Measurements from ENCODE around the gene SEMA3B.

DNA sequence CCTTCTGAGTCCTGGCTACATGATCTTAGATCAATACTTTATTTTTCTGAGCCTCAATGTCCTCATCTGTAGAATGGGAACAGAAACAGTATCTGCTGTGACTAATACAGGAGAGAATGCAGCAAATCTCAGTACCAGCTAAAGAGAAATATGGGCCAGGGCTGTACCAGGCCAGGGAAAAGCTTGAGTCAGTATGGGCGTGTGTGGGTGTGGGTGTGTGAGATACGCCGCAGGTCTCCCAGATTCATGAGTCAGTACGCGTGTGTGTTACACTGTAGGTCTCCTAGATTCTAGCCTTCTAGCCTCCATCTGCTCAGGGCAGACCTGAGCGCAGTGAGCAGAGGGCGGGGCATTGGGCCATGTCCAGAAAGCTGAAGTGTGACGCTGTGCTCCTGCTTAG, 17.7 kb upstream of the SEMA3B start:
- TF ChIP-seq, protein P1, sequence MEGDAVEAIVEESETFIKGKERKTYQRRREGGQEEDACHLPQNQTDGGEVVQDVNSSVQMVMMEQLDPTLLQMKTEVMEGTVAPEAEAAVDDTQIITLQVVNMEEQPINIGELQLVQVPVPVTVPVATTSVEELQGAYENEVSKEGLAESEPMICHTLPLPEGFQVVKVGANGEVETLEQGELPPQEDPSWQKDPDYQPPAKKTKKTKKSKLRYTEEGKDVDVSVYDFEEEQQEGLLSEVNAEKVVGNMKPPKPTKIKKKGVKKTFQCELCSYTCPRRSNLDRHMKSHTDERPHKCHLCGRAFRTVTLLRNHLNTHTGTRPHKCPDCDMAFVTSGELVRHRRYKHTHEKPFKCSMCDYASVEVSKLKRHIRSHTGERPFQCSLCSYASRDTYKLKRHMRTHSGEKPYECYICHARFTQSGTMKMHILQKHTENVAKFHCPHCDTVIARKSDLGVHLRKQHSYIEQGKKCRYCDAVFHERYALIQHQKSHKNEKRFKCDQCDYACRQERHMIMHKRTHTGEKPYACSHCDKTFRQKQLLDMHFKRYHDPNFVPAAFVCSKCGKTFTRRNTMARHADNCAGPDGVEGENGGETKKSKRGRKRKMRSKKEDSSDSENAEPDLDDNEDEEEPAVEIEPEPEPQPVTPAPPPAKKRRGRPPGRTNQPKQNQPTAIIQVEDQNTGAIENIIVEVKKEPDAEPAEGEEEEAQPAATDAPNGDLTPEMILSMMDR (conservative IDR thresholded peaks at IDR 0.05; ENCODE audit: low read depth, low read length), result no peak
- no peak for TF ChIP-seq EZH2 (IDR thresholded peaks at IDR 0.05; ENCODE audit: borderline replicate concordance, low read depth, low read length, poor library complexity, severe bottlenecking)
